HCT116 (cell line): ENCODE results near the gene WASF2. TPM values are rescaled to one million over a fixed set of nuclear protein-coding genes. Genes with fewer than 3 reads are reported as not detected.

ENCODE experiments used
- ATAC-seq: fragments of 200-7000 bp; cut with Tn5 transposase; 2 replicates; pipeline ENCODE4 v1.9.1; 2020; ENCODE audit warnings: mild to moderate bottlenecking, moderate library complexity
- BruUV-seq: library from RNA; stranded (reverse); fragments of 400-500 nt; replicated peaks from 2 replicates; lab custom pipeline; 2021; lab: Mats Ljungman, UMichigan
- CTCF ChIA-PET: fragments of 300-600 bp; sonication (Branson Sonifier 250); formaldehyde crosslinking; loops from one replicate; lab custom pipeline; 2021; ENCODE audit warnings: antibody characterized with exemption; lab: Charles Lee
- POLR2A ChIA-PET: fragments of 300-600, 350-600 bp; sonication (Branson Sonifier 250); formaldehyde crosslinking; loops from one replicate; lab custom pipeline; 2021; ENCODE audit warnings: antibody characterized with exemption; lab: Charles Lee
- RAD21 ChIA-PET, 2 experiments: fragments of 300-600 bp; sonication (Branson Sonifier 250); formaldehyde crosslinking; loops; one replicate each; lab custom pipeline; 2023; ENCODE audit warnings: low total read pairs in 2 of 2; ENCODE audit not compliant: uncharacterized antibody in 2 of 2, unreplicated experiment in 2 of 2, low non-redundant PET in 1 of 2; lab: Charles Lee
- DNase-seq: peaks from one replicate; pipeline ENCODE4 v3.0.0-alpha.2; 2010; ENCODE audit warnings: low read depth, low spot score
- H2AFZ ChIP-seq: fragments of 200-600 bp; shearing (Covaris generic), sonication (generic); 2 replicates; pipeline ENCODE4 v1.6.1; 2017; ENCODE audit warnings: low read depth, mixed run types, mixed read lengths, antibody characterized with exemption, low read length; ENCODE audit not compliant: poor library complexity, severe bottlenecking
- H3K27ac ChIP-seq: 2 replicates; pipeline ENCODE4 v1.5.1; 2012; ENCODE audit warnings: low read depth, low read length
- H3K27me3 ChIP-seq: fragments of 200-600 bp; sonication (generic); 2 replicates; pipeline ENCODE4 v1.6.1; 2016; ENCODE audit warnings: mixed run types, low read length, mixed read lengths; ENCODE audit not compliant: insufficient read depth
- H3K36me3 ChIP-seq, 2 experiments: fragments of 200-500 bp in 1 of 2; fragments of 200-600 bp in 1 of 2; sonication (Bioruptor generic) in 1 of 2; sonication (generic) in 1 of 2; 2 replicates each; pipeline versions ENCODE4 v1.5.1 to v1.6.1; 2014 to 2016; ENCODE audit warnings: low read length in 2 of 2, inconsistent platforms in 1 of 2, mixed read lengths in 1 of 2, mixed run types in 1 of 2; ENCODE audit not compliant: insufficient read depth in 2 of 2, control insufficient read depth in 1 of 2
- H3K4me1 ChIP-seq, 2 experiments: fragments of 200-600 bp in 1 of 2; sonication (generic) in 1 of 2; 2 replicates each; pipeline versions ENCODE4 v1.5.1 to v1.6.1; 2012 to 2017; ENCODE audit warnings: low read length in 2 of 2, inconsistent platforms in 1 of 2, mild to moderate bottlenecking in 1 of 2, mixed read lengths in 1 of 2, mixed run types in 1 of 2, moderate library complexity in 1 of 2; ENCODE audit not compliant: insufficient read depth in 2 of 2, control insufficient read depth in 1 of 2
- H3K4me2 ChIP-seq: fragments of 200-600 bp; sonication (generic); 2 replicates; pipeline ENCODE4 v1.6.1; 2017; ENCODE audit warnings: mixed run types, low read length, mixed read lengths
- H3K4me3 ChIP-seq, 2 experiments: fragments of 200-600 bp in 1 of 2; sonication (generic) in 1 of 2; replicated peaks in 1 of 2; 2 replicates each; pipeline ENCODE4 v1.5.1; 2011 to 2016; ENCODE audit warnings: low read length in 2 of 2, control low read depth in 1 of 2, low read depth in 1 of 2, mild to moderate bottlenecking in 1 of 2, mixed read lengths in 1 of 2, mixed run types in 1 of 2
- H3K79me2 ChIP-seq: fragments of 200-600 bp; sonication (generic); 2 replicates; pipeline ENCODE4 v1.6.1; 2017; ENCODE audit warnings: mild to moderate bottlenecking, mixed run types, low read length, moderate library complexity, mixed read lengths; ENCODE audit not compliant: insufficient read depth
- H3K9ac ChIP-seq: fragments of 200-600 bp; sonication (generic); 2 replicates; pipeline ENCODE4 v1.6.1; 2016; ENCODE audit warnings: low read length, mixed read lengths
- H3K9me2 ChIP-seq: fragments of 200-600 bp; sonication (generic), shearing (Covaris generic); 2 replicates; pipeline ENCODE4 v1.6.1; 2017; ENCODE audit warnings: mixed run types, mild to moderate bottlenecking, moderate library complexity; ENCODE audit not compliant: insufficient read depth
- H3K9me3 ChIP-seq, 2 experiments: fragments of 200-500 bp in 1 of 2; fragments of 200-600 bp in 1 of 2; sonication (Bioruptor generic) in 1 of 2; sonication (generic) in 1 of 2; 2 replicates each; pipeline ENCODE4 v1.6.1; 2014 to 2017; ENCODE audit warnings: low read length in 2 of 2, mixed read lengths in 2 of 2, inconsistent platforms in 1 of 2, low read depth in 1 of 2, mild to moderate bottlenecking in 1 of 2, mixed run types in 1 of 2, moderate library complexity in 1 of 2; ENCODE audit not compliant: control insufficient read depth in 1 of 2, insufficient read depth in 1 of 2
- H4K20me1 ChIP-seq: fragments of 200-600 bp; sonication (generic), shearing (Covaris generic); 2 replicates; pipeline ENCODE4 v1.6.1; 2017; ENCODE audit warnings: mixed run types, mild to moderate bottlenecking, moderate library complexity; ENCODE audit not compliant: insufficient read depth
- CBX3 ChIP-seq: IDR thresholded peaks from 2 replicates; pipeline ENCODE4 v1.6.1; 2012; ENCODE audit warnings: low read depth
- CEBPB ChIP-seq: IDR thresholded peaks from 2 replicates; pipeline ENCODE4 v1.6.1; 2012; ENCODE audit warnings: low read depth
- EGR1 ChIP-seq: IDR thresholded peaks from 2 replicates; pipeline ENCODE4 v1.6.1; 2012; ENCODE audit warnings: low read depth
- JUND ChIP-seq: IDR thresholded peaks from 2 replicates; pipeline ENCODE4 v1.6.1; 2012
- RAD21 ChIP-seq: IDR thresholded peaks from 2 replicates; pipeline ENCODE4 v1.6.1; 2012; ENCODE audit warnings: low read depth, mild to moderate bottlenecking
- SRF ChIP-seq: IDR thresholded peaks from 2 replicates; pipeline ENCODE4 v1.6.1; 2012; ENCODE audit warnings: low read depth
- ZNF274 ChIP-seq: fragments of 200-500 bp; sonication (Bioruptor generic); IDR thresholded peaks from 2 replicates; pipeline ENCODE4 v1.6.1; 2014; ENCODE audit warnings: mild to moderate bottlenecking, low read depth, low read length, inconsistent platforms
- intact Hi-C: fragments of 100-400 bp; cut with micrococcal nuclease; formaldehyde crosslinking; loops from 2 replicates; pipeline ENCODE4 v1.10.0; 2022
- total RNA-seq: library from RNA; stranded (reverse); gene quantifications from one replicate; pipeline ENCODE4 v1.2.1, GENCODE V29; 2021; ENCODE audit not compliant: unreplicated experiment
- TF ChIP-seq, protein P1 (sequence below), 3 experiments: fragments of 200-600 bp in 1 of 3; sonication (generic) in 1 of 3; IDR thresholded peaks in 2 of 3; conservative IDR thresholded peaks in 1 of 3; 2 replicates each; pipeline ENCODE4 v1.5.1; 2012 to 2017; ENCODE audit warnings: low read depth in 2 of 3, low read length in 2 of 3, antibody characterized with exemption in 1 of 3, borderline replicate concordance in 1 of 3, control low read depth in 1 of 3, mild to moderate bottlenecking in 1 of 3, mixed read lengths in 1 of 3, mixed run types in 1 of 3, moderate library complexity in 1 of 3; ENCODE audit not compliant: insufficient read depth in 1 of 3
- TF ChIP-seq, protein P2 (sequence below): IDR thresholded peaks from 2 replicates; pipeline ENCODE4 v1.6.1; 2012; ENCODE audit warnings: low read depth

The WASF2 gene
- total RNA-seq, 1 experiment from 2014 or later = 111 TPM

DNA sequence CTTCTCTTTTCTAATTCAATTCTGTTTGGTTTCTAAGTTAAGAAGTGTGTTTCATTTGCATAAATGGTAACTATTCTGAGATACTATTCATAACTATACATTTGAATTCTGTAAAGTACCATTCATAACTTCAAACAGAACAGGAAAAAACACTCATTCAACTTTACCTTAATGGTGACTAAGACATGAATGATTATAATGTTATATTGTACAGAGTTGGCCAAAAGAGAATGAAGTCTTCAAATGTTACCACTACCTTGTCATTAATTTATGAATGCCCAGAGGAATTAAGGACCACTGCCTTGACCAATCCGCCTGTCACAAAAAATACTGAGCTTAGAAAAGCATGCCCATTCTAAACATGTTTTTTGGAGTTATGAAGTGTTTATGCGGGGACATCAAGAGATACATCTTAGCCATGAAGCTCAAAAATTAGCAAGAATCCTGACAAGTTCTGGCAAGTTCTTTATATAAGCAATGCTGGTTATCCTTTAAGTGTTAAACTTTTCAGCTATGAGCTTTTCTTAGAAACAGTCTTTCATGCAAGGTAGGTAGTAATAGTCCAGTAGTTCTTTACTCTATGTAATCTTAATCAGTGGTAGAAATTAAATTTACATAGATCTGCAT lies 7.9 kb downstream of the WASF2 start (continued):
- no peak for TF ChIP-seq RAD21
- TF ChIP-seq EGR1 = no peak
- TF ChIP-seq JUND = no peak
- TF ChIP-seq, protein P1, sequence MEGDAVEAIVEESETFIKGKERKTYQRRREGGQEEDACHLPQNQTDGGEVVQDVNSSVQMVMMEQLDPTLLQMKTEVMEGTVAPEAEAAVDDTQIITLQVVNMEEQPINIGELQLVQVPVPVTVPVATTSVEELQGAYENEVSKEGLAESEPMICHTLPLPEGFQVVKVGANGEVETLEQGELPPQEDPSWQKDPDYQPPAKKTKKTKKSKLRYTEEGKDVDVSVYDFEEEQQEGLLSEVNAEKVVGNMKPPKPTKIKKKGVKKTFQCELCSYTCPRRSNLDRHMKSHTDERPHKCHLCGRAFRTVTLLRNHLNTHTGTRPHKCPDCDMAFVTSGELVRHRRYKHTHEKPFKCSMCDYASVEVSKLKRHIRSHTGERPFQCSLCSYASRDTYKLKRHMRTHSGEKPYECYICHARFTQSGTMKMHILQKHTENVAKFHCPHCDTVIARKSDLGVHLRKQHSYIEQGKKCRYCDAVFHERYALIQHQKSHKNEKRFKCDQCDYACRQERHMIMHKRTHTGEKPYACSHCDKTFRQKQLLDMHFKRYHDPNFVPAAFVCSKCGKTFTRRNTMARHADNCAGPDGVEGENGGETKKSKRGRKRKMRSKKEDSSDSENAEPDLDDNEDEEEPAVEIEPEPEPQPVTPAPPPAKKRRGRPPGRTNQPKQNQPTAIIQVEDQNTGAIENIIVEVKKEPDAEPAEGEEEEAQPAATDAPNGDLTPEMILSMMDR (IDR thresholded peaks at IDR 0.05 in 2 of 3, conservative IDR thresholded peaks at IDR 0.05 in 1 of 3; ENCODE audit: borderline replicate concordance in 1 of 3, insufficient read depth in 1 of 3, low read depth in 2 of 3, low read length in 2 of 3) = no peak

DNA sequence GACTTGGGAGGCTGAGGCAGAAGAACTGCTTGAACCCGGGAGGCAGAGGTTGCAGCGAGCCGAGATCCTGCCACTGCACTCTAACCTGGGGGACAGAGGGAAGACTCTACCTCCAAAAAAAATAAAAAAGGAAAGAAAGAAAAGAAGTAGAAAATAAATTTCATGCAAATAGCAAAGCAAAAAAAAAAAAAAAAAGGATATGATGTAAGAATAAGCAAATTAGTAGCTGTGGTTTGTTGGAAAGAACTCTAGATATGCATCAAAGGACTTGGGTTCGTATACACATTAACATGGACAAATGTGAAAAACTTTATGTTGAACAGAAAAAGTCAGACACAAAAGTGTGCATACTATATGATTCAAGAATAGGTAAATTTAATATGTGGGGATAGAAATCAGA lies 11.9 kb downstream of the WASF2 start:
- no peak for ATAC-seq
- POLR2A ChIA-PET = no interaction called here
- no peaks in the 10 kb centered on the region for H3K27me3 ChIP-seq
- CTCF ChIA-PET = no interaction called here
- H3K4me3 ChIP-seq = no peak overlapping the region
- H3K27ac ChIP-seq = no peak overlapping the region
- H3K79me2 ChIP-seq = peaks cover 97% of the 10 kb centered on the region
- DNase-seq = no peak
- H4K20me1 ChIP-seq = peaks cover 4% of the 10 kb centered on the region; the same call in 1 of the 2 replicates
- H3K4me2 ChIP-seq = no peak overlapping the region
- H3K9ac ChIP-seq = no peak overlapping the region
- H3K4me1 ChIP-seq = no peaks in the 10 kb centered on the region; a peak in 1 of 4 replicates
- H3K9me3 ChIP-seq = no peaks in the 10 kb centered on the region
- TF ChIP-seq JUND (no peak), SRF (no peak), EGR1 (no peak), ZNF274 (no peak), CEBPB (no peak), CBX3 (no peak)
- TF ChIP-seq, protein P2, sequence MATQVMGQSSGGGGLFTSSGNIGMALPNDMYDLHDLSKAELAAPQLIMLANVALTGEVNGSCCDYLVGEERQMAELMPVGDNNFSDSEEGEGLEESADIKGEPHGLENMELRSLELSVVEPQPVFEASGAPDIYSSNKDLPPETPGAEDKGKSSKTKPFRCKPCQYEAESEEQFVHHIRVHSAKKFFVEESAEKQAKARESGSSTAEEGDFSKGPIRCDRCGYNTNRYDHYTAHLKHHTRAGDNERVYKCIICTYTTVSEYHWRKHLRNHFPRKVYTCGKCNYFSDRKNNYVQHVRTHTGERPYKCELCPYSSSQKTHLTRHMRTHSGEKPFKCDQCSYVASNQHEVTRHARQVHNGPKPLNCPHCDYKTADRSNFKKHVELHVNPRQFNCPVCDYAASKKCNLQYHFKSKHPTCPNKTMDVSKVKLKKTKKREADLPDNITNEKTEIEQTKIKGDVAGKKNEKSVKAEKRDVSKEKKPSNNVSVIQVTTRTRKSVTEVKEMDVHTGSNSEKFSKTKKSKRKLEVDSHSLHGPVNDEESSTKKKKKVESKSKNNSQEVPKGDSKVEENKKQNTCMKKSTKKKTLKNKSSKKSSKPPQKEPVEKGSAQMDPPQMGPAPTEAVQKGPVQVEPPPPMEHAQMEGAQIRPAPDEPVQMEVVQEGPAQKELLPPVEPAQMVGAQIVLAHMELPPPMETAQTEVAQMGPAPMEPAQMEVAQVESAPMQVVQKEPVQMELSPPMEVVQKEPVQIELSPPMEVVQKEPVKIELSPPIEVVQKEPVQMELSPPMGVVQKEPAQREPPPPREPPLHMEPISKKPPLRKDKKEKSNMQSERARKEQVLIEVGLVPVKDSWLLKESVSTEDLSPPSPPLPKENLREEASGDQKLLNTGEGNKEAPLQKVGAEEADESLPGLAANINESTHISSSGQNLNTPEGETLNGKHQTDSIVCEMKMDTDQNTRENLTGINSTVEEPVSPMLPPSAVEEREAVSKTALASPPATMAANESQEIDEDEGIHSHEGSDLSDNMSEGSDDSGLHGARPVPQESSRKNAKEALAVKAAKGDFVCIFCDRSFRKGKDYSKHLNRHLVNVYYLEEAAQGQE = no peak
- RAD21 ChIA-PET = no interaction called here
- intact Hi-C loops = no loop called here
- no peak overlapping the region for H2AFZ ChIP-seq
- no peaks in the 10 kb centered on the region for H3K9me2 ChIP-seq
- no TSS peak for BruUV-seq
- H3K36me3 ChIP-seq = no peaks in the 10 kb centered on the region
